Lower leg skin (tissue), 3 donors: ENCODE data around the gene SHROOM2.

Experiments used
- CTCF ChIP-seq, 3 donors: fragments of 450-650 bp; IDR thresholded peaks; one replicate each; pipeline ENCODE4 v1.5.1; 2016; ENCODE audit warnings: antibody characterized with exemption in 3 of 3, mild to moderate bottlenecking in 3 of 3, moderate library complexity in 2 of 3
- POLR2A ChIP-seq, 2 donors: fragments of 450-650 bp; IDR thresholded peaks; one replicate each; pipeline ENCODE4 v1.6.1; 2016 to 2017; ENCODE audit warnings: antibody characterized with exemption in 2 of 2, mild to moderate bottlenecking in 1 of 2, moderate library complexity in 1 of 2

DNA sequence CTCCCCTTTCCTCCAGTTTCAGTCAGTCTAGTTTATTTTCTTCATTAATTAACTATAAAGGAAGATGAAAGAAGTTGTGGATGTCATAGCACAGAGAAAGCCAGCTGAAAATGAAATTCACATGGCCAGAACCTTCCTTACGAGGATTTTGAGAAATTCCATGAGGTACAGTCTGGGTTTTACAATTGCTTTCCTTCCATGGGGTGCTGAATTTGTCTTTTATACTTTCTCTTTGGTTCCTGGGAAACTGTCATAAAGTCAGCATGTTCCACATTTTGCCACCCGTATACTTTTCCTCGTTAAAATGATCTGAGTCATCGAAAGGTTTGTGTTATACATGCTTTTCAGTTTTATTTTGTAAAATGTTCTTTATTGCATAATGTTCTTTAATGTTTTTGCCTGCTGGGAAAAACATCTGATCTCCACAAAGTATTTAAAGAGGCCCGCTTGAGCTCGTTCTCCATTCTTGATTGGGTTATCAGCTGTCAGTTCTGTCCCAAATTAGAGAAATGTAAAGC is 102.8 kb downstream of the SHROOM2 start:
- TF ChIP-seq CTCF (IDR thresholded peaks at IDR 0.05) = no peak
- TF ChIP-seq POLR2A (IDR thresholded peaks at IDR 0.05) = no peak
